ENCODE results near the gene RAPGEF5.

RAPGEF5 gene

GRCh38 chr7:22140578-22140977, 216.4 kb downstream of the RAPGEF5 start:
- Mint-ChIP-seq H3K9me3 (no peaks in the 10 kb centered on the region), H3K27me3 (ENCODE audit: low read depth) (peaks cover 16% of the 10 kb centered on the region), H3K27ac (no peak overlapping the region), H3K4me3 (no peak overlapping the region), H3K36me3 (ENCODE audit: low read depth) (no peaks in the 10 kb centered on the region), H3K4me1 (ENCODE audit: low read depth) (no peaks in the 10 kb centered on the region)

- no peak overlapping the region for H3K4me3 Mint-ChIP-seq
- H3K27ac Mint-ChIP-seq = no peak overlapping the region
- no peaks in the 10 kb centered on the region for H3K36me3 Mint-ChIP-seq (ENCODE audit: low read depth)
- H3K4me1 Mint-ChIP-seq (ENCODE audit: low read depth) = no peaks in the 10 kb centered on the region
- H3K27me3 Mint-ChIP-seq (ENCODE audit: low read depth) = peaks cover 24% of the 10 kb centered on the region
- H3K9me3 Mint-ChIP-seq = no peaks in the 10 kb centered on the region
Observed at GRCh38 chr7:22138886-22139285, 218.1 kb downstream of the RAPGEF5 start.

GRCh38 chr7:22138106-22138505, 218.8 kb downstream of the RAPGEF5 start:
- H3K4me3 Mint-ChIP-seq = no peak overlapping the region
- H3K27me3 Mint-ChIP-seq (ENCODE audit: low read depth) = peaks cover 26% of the 10 kb centered on the region
- no peaks in the 10 kb centered on the region for H3K9me3 Mint-ChIP-seq
- H3K36me3 Mint-ChIP-seq (ENCODE audit: low read depth) = no peaks in the 10 kb centered on the region
- no peak overlapping the region for H3K27ac Mint-ChIP-seq
- no peaks in the 10 kb centered on the region for H3K4me1 Mint-ChIP-seq (ENCODE audit: low read depth)

GRCh38 chr7:22137466-22137865, 219.5 kb downstream of the RAPGEF5 start:
- Mint-ChIP-seq H3K4me3 (no peak overlapping the region), H3K4me1 (ENCODE audit: low read depth) (no peaks in the 10 kb centered on the region), H3K9me3 (no peaks in the 10 kb centered on the region), H3K36me3 (ENCODE audit: low read depth) (no peaks in the 10 kb centered on the region), H3K27ac (no peak overlapping the region), H3K27me3 (ENCODE audit: low read depth) (peaks cover 32% of the 10 kb centered on the region)

- Mint-ChIP-seq H3K27me3 (ENCODE audit: low read depth) (peaks cover 36% of the 10 kb centered on the region), H3K4me3 (no peak overlapping the region), H3K4me1 (ENCODE audit: low read depth) (no peaks in the 10 kb centered on the region), H3K9me3 (no peaks in the 10 kb centered on the region), H3K36me3 (ENCODE audit: low read depth) (no peaks in the 10 kb centered on the region), H3K27ac (no peak overlapping the region)
Observed at GRCh38 chr7:22137026-22137425, 219.9 kb downstream of the RAPGEF5 start.

GRCh38 chr7:22129819-22130580, 227.0 kb downstream of the RAPGEF5 start:
- Mint-ChIP-seq H3K4me3 (no peak overlapping the region), H3K27ac (no peak overlapping the region), H3K36me3 (ENCODE audit: low read depth) (no peaks in the 10 kb centered on the region), H3K4me1 (ENCODE audit: low read depth) (peaks cover 2% of the 10 kb centered on the region), H3K9me3 (no peaks in the 10 kb centered on the region), H3K27me3 (ENCODE audit: low read depth) (peaks cover 33% of the 10 kb centered on the region)

- Mint-ChIP-seq H3K27me3 (ENCODE audit: low read depth) (peaks cover 30% of the 10 kb centered on the region), H3K36me3 (ENCODE audit: low read depth) (no peaks in the 10 kb centered on the region), H3K27ac (no peak overlapping the region), H3K4me1 (ENCODE audit: low read depth) (peaks cover 2% of the 10 kb centered on the region), H3K4me3 (no peak overlapping the region), H3K9me3 (no peaks in the 10 kb centered on the region)
Observed at GRCh38 chr7:22129166-22129565, 227.8 kb downstream of the RAPGEF5 start.

- no peak overlapping the region for H3K27ac Mint-ChIP-seq
- H3K9me3 Mint-ChIP-seq = no peaks in the 10 kb centered on the region
- H3K4me3 Mint-ChIP-seq = no peak overlapping the region
- H3K27me3 Mint-ChIP-seq (ENCODE audit: low read depth) = peaks cover 27% of the 10 kb centered on the region
- H3K36me3 Mint-ChIP-seq (ENCODE audit: low read depth) = no peaks in the 10 kb centered on the region
- H3K4me1 Mint-ChIP-seq (ENCODE audit: low read depth) = peaks cover 2% of the 10 kb centered on the region
Observed at GRCh38 chr7:22128528-22128920, 228.4 kb downstream of the RAPGEF5 start.

GRCh38 chr7:22127835-22128527, 229.0 kb downstream of the RAPGEF5 start:
- H3K4me3 Mint-ChIP-seq = no peak overlapping the region
- H3K27ac Mint-ChIP-seq = no peak overlapping the region
- peaks cover 2% of the 10 kb centered on the region for H3K4me1 Mint-ChIP-seq (ENCODE audit: low read depth)

GRCh38 chr7:22125436-22125835, 231.5 kb downstream of the RAPGEF5 start:
- peaks cover 8% of the 10 kb centered on the region for H3K27me3 Mint-ChIP-seq (ENCODE audit: low read depth)
- no peak overlapping the region for H3K27ac Mint-ChIP-seq
- no peaks in the 10 kb centered on the region for H3K9me3 Mint-ChIP-seq
- peaks cover 9% of the 10 kb centered on the region for H3K4me1 Mint-ChIP-seq (ENCODE audit: low read depth)
- H3K36me3 Mint-ChIP-seq (ENCODE audit: low read depth) = no peaks in the 10 kb centered on the region
- no peak overlapping the region for H3K4me3 Mint-ChIP-seq

More at GRCh38 chr7:22127835-22128527, 229.0 kb downstream of the RAPGEF5 start:
- Mint-ChIP-seq H3K36me3 (ENCODE audit: low read depth) (no peaks in the 10 kb centered on the region), H3K9me3 (no peaks in the 10 kb centered on the region), H3K27me3 (ENCODE audit: low read depth) (peaks cover 22% of the 10 kb centered on the region)

GRCh38 chr7:22124941-22125340, 232.0 kb downstream of the RAPGEF5 start:
- Mint-ChIP-seq H3K27me3 (ENCODE audit: low read depth) (peaks cover 7% of the 10 kb centered on the region), H3K4me3 (no peak overlapping the region), H3K36me3 (ENCODE audit: low read depth) (no peaks in the 10 kb centered on the region), H3K27ac (no peak overlapping the region), H3K4me1 (ENCODE audit: low read depth) (peaks cover 9% of the 10 kb centered on the region), H3K9me3 (no peaks in the 10 kb centered on the region)

- Mint-ChIP-seq H3K9me3 (no peaks in the 10 kb centered on the region), H3K36me3 (ENCODE audit: low read depth) (no peaks in the 10 kb centered on the region), H3K4me1 (ENCODE audit: low read depth) (peaks cover 9% of the 10 kb centered on the region), H3K4me3 (no peak overlapping the region), H3K27me3 (ENCODE audit: low read depth) (peaks cover 4% of the 10 kb centered on the region), H3K27ac (no peak overlapping the region)
Observed at GRCh38 chr7:22123139-22123538, 233.8 kb downstream of the RAPGEF5 start.

- Mint-ChIP-seq H3K27me3 (ENCODE audit: low read depth) (peaks cover 4% of the 10 kb centered on the region), H3K4me3 (no peak overlapping the region), H3K9me3 (no peaks in the 10 kb centered on the region), H3K36me3 (ENCODE audit: low read depth) (no peaks in the 10 kb centered on the region), H3K4me1 (ENCODE audit: low read depth) (peaks cover 13% of the 10 kb centered on the region), H3K27ac (no peak overlapping the region)
Observed at GRCh38 chr7:22121702-22122474, 235.1 kb downstream of the RAPGEF5 start.

- peaks cover 15% of the 10 kb centered on the region for H3K4me1 Mint-ChIP-seq (ENCODE audit: low read depth)
Observed at GRCh38 chr7:22120391-22121053, 236.4 kb downstream of the RAPGEF5 start.

More at GRCh38 chr7:22120391-22121053, 236.4 kb downstream of the RAPGEF5 start:
- Mint-ChIP-seq H3K27ac (no peak overlapping the region), H3K9me3 (no peaks in the 10 kb centered on the region), H3K4me3 (no peak overlapping the region), H3K36me3 (ENCODE audit: low read depth) (no peaks in the 10 kb centered on the region), H3K27me3 (ENCODE audit: low read depth) (peaks cover 4% of the 10 kb centered on the region)
